GM23338 (cell line): Measurements from ENCODE around the gene HSPA12A. TPM values are rescaled to one million over a fixed set of nuclear protein-coding genes. Genes with fewer than 3 reads are reported as not detected.

ENCODE experiments used
- ATAC-seq: fragments of 200-7000 bp; cut with Tn5 transposase; 3 replicates; pipeline ENCODE4 v1.9.1; 2020
- DNase-seq: peaks from one replicate; pipeline ENCODE4 v3.0.0-alpha.2; 2015; ENCODE audit warnings: low spot score
- H2AFZ ChIP-seq: fragments of 200-600 bp; sonication (generic); 2 replicates; pipeline ENCODE4 v1.8.0; 2016; ENCODE audit warnings: antibody characterized with exemption, mild to moderate bottlenecking, moderate library complexity
- H3F3A ChIP-seq: fragments of 200-600 bp; sonication (generic); replicated peaks from 2 replicates; pipeline ENCODE4 v1.8.0; 2017; ENCODE audit warnings: antibody characterized with exemption, mixed run types, low read depth
- H3K27ac ChIP-seq: fragments of 200-600 bp; sonication (generic); 2 replicates; pipeline ENCODE4 v1.6.1; 2016; ENCODE audit warnings: low read depth
- H3K27me3 ChIP-seq: fragments of 200-600 bp; sonication (generic); 2 replicates; pipeline ENCODE4 v1.8.0; 2016; ENCODE audit warnings: mild to moderate bottlenecking, mixed run types, moderate library complexity; ENCODE audit not compliant: insufficient read depth
- H3K36me3 ChIP-seq: fragments of 200-600 bp; sonication (generic); 2 replicates; pipeline ENCODE4 v1.8.0; 2016; ENCODE audit warnings: mild to moderate bottlenecking; ENCODE audit not compliant: insufficient read depth
- H3K4me1 ChIP-seq: fragments of 200-600 bp; sonication (generic); 2 replicates; pipeline ENCODE4 v1.8.0; 2016; ENCODE audit warnings: mild to moderate bottlenecking, moderate library complexity; ENCODE audit not compliant: insufficient read depth
- H3K4me2 ChIP-seq: fragments of 200-600 bp; sonication (generic); 2 replicates; pipeline ENCODE4 v1.7.1; 2017; ENCODE audit warnings: mixed run types
- H3K4me3 ChIP-seq: fragments of 200-600 bp; sonication (generic); 2 replicates; pipeline ENCODE4 v1.6.1; 2016; ENCODE audit warnings: mixed run types
- H3K79me2 ChIP-seq: fragments of 200-600 bp; sonication (generic); replicated peaks from 2 replicates; pipeline ENCODE4 v1.8.0; 2017; ENCODE audit warnings: mild to moderate bottlenecking; ENCODE audit not compliant: insufficient read depth
- H3K9me2 ChIP-seq: fragments of 200-600 bp; sonication (generic); 2 replicates; pipeline ENCODE4 v1.8.0; 2017; ENCODE audit not compliant: insufficient read depth
- H4K20me1 ChIP-seq: fragments of 200-600 bp; sonication (generic); replicated peaks from 2 replicates; pipeline ENCODE4 v1.8.0; 2017; ENCODE audit warnings: mild to moderate bottlenecking; ENCODE audit not compliant: insufficient read depth
- H3K27ac Mint-ChIP-seq: 2 replicates; pipeline ENCODE4 v1.8.0; 2020; ENCODE audit warnings: inconsistent platforms, mild to moderate bottlenecking, moderate library complexity, mixed read lengths
- H3K27me3 Mint-ChIP-seq: 3 replicates; pipeline ENCODE4 v1.8.0; 2022; ENCODE audit warnings: low read depth, mild to moderate bottlenecking, moderate library complexity, mixed read lengths, inconsistent platforms; ENCODE audit not compliant: insufficient read depth, poor library complexity
- H3K36me3 Mint-ChIP-seq: 3 replicates; pipeline ENCODE4 v1.8.0; 2021; ENCODE audit warnings: low read depth, mild to moderate bottlenecking, inconsistent platforms, moderate library complexity, mixed read lengths
- H3K4me1 Mint-ChIP-seq: 3 replicates; pipeline ENCODE4 v1.8.0; 2020; ENCODE audit warnings: mild to moderate bottlenecking, inconsistent platforms, mixed read lengths
- H3K4me3 Mint-ChIP-seq: 3 replicates; pipeline ENCODE4 v1.8.0; 2021; ENCODE audit warnings: moderate library complexity, mild to moderate bottlenecking, inconsistent platforms, mixed read lengths
- H3K9me3 Mint-ChIP-seq: 3 replicates; pipeline ENCODE4 v1.8.0; 2020; ENCODE audit warnings: moderate library complexity, mild to moderate bottlenecking, inconsistent platforms, mixed read lengths
- CREB1 ChIP-seq: fragments of 250-450 bp; sonication (Bioruptor Pico); IDR thresholded peaks from 2 replicates; pipeline ENCODE4 v1.5.0; 2020; ENCODE audit warnings: low read depth, mild to moderate bottlenecking, moderate library complexity
- EZH2 ChIP-seq: fragments of 200-600 bp; sonication (generic); IDR thresholded peaks from one replicate; pipeline ENCODE4 v1.8.0; 2017; ENCODE audit warnings: antibody characterized with exemption, mild to moderate bottlenecking, low read depth; ENCODE audit not compliant: unreplicated experiment
- EZH2phosphoT487 ChIP-seq: fragments of 200-600 bp; sonication (generic); IDR thresholded peaks from one replicate; pipeline ENCODE4 v1.8.1; 2018; ENCODE audit warnings: antibody characterized with exemption; ENCODE audit not compliant: unreplicated experiment
- JUNB ChIP-seq: IDR thresholded peaks from one replicate; pipeline ENCODE4 v1.6.1; 2016; ENCODE audit warnings: antibody characterized with exemption; ENCODE audit not compliant: unreplicated experiment
- POLR2AphosphoS5 ChIP-seq: IDR thresholded peaks from 2 replicates; pipeline ENCODE4 v1.6.1; 2016; ENCODE audit warnings: antibody characterized with exemption, low read depth
- polyA plus RNA-seq: library from polyadenylated mRNA; unstranded; fragments of >200 nt; fragmentation: Nextera tagmentation; extraction: Ambion mirVana; gene quantifications from 2 replicates; pipeline ENCODE4 v1.2.1, GENCODE V29; 2016
- total RNA-seq: library from RNA; depleted of rRNA; stranded (reverse); fragments of >200 nt; shearing (Covaris generic); gene quantifications from 2 replicates; pipeline ENCODE4 v1.2.3, GENCODE V29; 2014
- TF ChIP-seq, protein P1 (sequence below): IDR thresholded peaks from one replicate; pipeline ENCODE4 v1.6.1; 2018; ENCODE audit warnings: antibody characterized with exemption; ENCODE audit not compliant: unreplicated experiment
- TF ChIP-seq, protein P2 (sequence below): IDR thresholded peaks from 2 replicates; pipeline ENCODE4 v1.6.1; 2016; ENCODE audit warnings: antibody characterized with exemption

The HSPA12A gene
- total and polyA plus RNA-seq, 2 experiments from 2014 or later = 4.4 to 6.3 TPM

DNA sequence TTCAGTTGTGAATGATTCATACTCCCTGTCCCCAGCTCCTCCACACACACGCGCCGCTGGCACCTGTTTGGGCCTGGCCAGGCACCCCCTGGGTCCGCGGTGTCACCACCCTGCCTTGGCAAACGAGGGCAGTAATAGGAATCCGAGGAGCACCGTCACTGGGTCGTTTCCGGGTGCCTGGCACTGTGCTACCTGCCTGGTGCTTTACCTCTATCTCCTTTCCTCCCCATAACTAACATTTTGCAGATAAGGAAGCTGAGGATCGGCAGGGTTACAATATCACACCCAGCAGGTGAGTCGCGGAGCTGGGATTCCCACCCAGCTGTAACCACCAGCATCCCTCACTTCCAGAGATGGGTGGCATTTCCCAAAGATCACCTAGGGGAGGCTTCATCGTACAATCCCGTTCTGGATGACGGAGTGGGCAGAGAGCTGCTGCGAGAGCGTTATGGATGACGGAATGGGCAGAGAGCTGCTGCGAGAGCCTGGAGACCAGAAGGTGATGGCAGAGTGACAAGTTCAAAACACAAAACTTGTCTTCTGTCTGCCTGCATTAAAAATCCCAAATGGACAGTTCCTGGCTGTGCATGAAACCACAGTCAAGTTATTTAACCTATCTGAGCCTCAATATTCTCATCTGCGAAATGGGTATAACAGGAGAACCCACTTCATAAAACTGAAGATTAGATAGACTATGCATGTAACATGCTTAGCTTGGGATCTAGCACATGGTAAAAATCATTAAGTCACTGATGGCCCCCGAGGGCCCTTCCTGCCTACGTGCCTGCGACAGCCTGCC is 1.1 kb upstream of the HSPA12A start (continued):
- TF ChIP-seq EZH2phosphoT487 (no peak), JUNB (no peak), POLR2AphosphoS5 (no peak), CREB1 (CRISPR knock-in tag) (no peak)
- TF ChIP-seq, protein P1, sequence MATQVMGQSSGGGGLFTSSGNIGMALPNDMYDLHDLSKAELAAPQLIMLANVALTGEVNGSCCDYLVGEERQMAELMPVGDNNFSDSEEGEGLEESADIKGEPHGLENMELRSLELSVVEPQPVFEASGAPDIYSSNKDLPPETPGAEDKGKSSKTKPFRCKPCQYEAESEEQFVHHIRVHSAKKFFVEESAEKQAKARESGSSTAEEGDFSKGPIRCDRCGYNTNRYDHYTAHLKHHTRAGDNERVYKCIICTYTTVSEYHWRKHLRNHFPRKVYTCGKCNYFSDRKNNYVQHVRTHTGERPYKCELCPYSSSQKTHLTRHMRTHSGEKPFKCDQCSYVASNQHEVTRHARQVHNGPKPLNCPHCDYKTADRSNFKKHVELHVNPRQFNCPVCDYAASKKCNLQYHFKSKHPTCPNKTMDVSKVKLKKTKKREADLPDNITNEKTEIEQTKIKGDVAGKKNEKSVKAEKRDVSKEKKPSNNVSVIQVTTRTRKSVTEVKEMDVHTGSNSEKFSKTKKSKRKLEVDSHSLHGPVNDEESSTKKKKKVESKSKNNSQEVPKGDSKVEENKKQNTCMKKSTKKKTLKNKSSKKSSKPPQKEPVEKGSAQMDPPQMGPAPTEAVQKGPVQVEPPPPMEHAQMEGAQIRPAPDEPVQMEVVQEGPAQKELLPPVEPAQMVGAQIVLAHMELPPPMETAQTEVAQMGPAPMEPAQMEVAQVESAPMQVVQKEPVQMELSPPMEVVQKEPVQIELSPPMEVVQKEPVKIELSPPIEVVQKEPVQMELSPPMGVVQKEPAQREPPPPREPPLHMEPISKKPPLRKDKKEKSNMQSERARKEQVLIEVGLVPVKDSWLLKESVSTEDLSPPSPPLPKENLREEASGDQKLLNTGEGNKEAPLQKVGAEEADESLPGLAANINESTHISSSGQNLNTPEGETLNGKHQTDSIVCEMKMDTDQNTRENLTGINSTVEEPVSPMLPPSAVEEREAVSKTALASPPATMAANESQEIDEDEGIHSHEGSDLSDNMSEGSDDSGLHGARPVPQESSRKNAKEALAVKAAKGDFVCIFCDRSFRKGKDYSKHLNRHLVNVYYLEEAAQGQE = no peak
- TF ChIP-seq, protein P2, sequence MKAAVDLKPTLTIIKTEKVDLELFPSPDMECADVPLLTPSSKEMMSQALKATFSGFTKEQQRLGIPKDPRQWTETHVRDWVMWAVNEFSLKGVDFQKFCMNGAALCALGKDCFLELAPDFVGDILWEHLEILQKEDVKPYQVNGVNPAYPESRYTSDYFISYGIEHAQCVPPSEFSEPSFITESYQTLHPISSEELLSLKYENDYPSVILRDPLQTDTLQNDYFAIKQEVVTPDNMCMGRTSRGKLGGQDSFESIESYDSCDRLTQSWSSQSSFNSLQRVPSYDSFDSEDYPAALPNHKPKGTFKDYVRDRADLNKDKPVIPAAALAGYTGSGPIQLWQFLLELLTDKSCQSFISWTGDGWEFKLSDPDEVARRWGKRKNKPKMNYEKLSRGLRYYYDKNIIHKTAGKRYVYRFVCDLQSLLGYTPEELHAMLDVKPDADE = no peak

DNA sequence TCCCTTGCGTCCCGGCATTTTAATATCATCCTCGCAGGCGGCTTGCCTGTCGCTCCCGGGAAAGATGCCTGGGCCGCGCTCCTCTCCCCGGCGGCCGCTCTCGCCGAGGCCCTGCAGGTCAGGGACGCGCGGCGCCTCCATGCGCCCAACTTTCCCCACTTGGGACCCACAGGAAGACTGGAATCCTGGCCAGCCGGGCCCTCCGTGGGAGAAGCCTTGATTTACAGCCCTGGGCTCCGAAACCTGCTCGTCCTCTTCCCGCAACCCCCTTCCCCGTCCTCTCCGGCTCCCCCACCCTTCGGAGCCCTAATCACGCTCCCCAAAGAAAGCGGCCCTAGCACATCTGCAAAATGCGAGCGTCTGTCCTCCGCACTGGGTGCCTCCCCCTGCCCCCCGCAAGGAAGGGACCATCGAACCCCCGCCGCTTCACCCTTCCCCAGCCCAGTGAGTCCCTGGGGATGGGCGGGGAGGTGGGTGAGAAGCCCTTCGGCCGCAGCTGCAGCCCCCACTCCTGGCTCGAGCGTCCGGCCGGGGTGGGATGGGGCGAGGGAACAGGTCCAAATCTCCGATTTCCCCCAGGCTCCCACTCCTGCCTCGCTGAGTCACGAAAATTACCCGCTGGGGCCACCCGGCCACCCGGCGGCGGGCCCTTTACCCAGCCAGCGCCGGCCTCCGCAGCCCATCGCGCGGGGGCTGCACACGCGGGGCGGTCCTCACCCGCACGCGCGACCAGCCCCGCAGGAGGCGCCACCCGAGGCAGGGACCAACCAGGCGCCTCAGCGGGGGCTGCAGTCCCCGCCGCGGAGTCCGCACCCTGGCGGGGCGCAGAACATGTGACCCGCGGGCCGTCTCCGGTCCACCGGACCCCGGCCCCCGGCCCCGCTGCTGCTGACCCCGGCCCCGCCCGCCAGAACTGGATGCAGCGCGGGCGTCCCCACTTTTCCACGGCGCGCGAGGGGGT is 695 bp downstream of the HSPA12A start:
- Histone ChIP-seq H3K36me3 (no peaks in the 10 kb centered on the region), H3K4me3 (peak overlapping the region; percentile 78), H3K4me1 (no peaks in the 10 kb centered on the region; the same call in 1 of the 2 replicates), H3K9me2 (no peaks in the 10 kb centered on the region), H2AFZ (peak overlapping the region; percentile 74), H3F3A (no peaks in the 10 kb centered on the region), H3K4me2 (peak overlapping the region; percentile 93), H3K79me2 (no peaks in the 10 kb centered on the region), H4K20me1 (no peaks in the 10 kb centered on the region; the same call in 1 of the 2 replicates), H3K27ac (no peak overlapping the region), H3K27me3 (peaks cover 53% of the 10 kb centered on the region)
- Mint-ChIP-seq H3K4me3 (peak overlapping the region; percentile 69), H3K4me1 (peaks cover 11% of the 10 kb centered on the region), H3K9me3 (no peaks in the 10 kb centered on the region), H3K36me3 (no peaks in the 10 kb centered on the region), H3K27ac (no peak overlapping the region), H3K27me3 (peaks cover 46% of the 10 kb centered on the region)
- ATAC-seq (peak; percentile 9), DNase-seq (peak; percentile 38)
- TF ChIP-seq EZH2 (peak; percentile 83), JUNB (no peak)
